Ovary (tissue), 3 donors: Measurements from ENCODE around the gene NAGPA.

Source experiments
- POLR2A ChIP-seq: fragments of 450-650 bp; IDR thresholded peaks from one replicate; pipeline ENCODE4 v1.6.1; 2017; ENCODE audit warnings: antibody characterized with exemption, mild to moderate bottlenecking, moderate library complexity
- TF ChIP-seq, protein P1 (sequence below), 3 donors: fragments of 450-650 bp in 2 of 3; fragments of 200-600 bp in 1 of 3; IDR thresholded peaks; one replicate each; pipeline versions ENCODE4 v1.5.1 to v1.8.0; 2016 to 2022; ENCODE audit warnings: antibody characterized with exemption in 3 of 3, mild to moderate bottlenecking in 1 of 3
- donor health status: DM: no; HTN: no; CAD: no.

DNA sequence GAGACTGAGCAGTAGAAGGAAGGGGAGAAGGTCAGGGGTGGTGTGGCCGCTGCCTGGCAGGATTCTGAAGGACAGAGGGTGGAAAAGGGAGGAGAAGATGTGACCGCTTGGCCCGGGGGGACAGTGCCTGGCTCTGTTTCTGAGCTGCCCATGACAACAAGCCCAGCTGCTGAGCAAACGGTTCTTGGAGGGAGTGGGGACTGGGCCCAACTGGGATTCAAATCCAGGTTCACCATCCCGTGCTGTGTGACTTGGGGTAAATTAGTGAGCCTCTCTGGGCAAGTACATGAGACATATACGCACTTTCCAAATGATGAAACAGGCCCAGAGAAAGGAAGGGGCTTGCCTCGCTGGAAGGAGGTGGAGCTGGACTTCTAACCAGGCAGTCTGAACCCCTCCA lies 52.3 kb downstream of the NAGPA start:
- TF ChIP-seq, protein P1, sequence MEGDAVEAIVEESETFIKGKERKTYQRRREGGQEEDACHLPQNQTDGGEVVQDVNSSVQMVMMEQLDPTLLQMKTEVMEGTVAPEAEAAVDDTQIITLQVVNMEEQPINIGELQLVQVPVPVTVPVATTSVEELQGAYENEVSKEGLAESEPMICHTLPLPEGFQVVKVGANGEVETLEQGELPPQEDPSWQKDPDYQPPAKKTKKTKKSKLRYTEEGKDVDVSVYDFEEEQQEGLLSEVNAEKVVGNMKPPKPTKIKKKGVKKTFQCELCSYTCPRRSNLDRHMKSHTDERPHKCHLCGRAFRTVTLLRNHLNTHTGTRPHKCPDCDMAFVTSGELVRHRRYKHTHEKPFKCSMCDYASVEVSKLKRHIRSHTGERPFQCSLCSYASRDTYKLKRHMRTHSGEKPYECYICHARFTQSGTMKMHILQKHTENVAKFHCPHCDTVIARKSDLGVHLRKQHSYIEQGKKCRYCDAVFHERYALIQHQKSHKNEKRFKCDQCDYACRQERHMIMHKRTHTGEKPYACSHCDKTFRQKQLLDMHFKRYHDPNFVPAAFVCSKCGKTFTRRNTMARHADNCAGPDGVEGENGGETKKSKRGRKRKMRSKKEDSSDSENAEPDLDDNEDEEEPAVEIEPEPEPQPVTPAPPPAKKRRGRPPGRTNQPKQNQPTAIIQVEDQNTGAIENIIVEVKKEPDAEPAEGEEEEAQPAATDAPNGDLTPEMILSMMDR (IDR thresholded peaks at IDR 0.05): no peak
- TF ChIP-seq POLR2A: no peak
